ENCODE results near the gene LGALS14.

Gene LGALS14

DNA sequence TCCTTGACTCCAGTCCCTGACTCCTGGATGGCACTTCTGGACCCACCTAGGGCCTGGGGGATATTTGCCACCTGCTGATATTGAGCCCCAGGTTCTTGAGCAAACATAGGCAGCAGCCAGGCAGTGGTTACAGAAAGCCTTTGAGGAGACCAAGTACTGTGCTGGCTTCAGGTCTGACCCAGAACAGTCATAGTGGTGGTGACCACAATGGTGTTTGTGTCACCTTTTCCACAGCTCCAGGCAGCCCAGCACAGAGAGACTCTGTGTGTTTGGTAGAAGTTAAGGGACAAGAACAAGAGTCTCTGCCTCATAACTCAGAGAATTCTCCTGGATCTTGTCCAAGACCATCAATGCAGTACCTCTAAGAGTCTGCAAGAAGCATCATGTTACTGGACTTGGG lies 48.1 kb downstream of the LGALS14 start:
- DNase-seq = no peak

- no peak for DNase-seq
Measured at GRCh38 chr19:39752795-39753194, 48.5 kb downstream of the LGALS14 start.

GRCh38 chr19:39754544-39754943 lies 50.3 kb downstream of the LGALS14 start:
- DNase-seq = no peak

DNA sequence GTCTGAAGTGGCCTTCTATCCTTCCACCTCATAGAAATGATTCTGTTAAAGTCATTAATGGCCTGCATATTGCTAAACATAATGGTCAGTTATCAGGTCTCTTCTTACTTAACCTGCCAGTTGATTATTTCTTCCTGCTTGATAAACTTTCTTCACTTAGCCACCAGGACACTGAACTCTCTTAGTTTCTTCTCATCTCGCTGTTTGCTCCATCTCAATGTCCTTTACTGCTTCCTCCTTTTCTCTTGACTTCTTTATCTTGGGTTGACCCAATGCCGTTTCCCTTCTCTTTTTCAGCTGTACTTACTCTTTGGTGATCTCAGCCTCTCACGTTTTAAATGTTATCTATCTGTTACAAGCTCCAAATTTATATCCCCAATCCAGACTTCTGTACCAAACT lies 50.7 kb downstream of the LGALS14 start:
- DNase-seq = no peak

Measured in CD4-positive, alpha-beta T cell treated with Interleukin-12 subunit alpha and Interleukin-12 subunit beta, for 1 hour (primary cell).